Adrenal gland (tissue), 5 donors: ENCODE results near the gene GPRIN3.

Experiments used
- POLR2A ChIP-seq, 2 donors: fragments of 450-650 bp; IDR thresholded peaks; one replicate each; pipeline ENCODE4 v1.6.1; 2017; ENCODE audit warnings: antibody characterized with exemption in 2 of 2, mild to moderate bottlenecking in 2 of 2, moderate library complexity in 1 of 2
- TF ChIP-seq, protein P1 (sequence below), 6 experiments: fragments of 450-650 bp in 4 of 6; fragments of 200-600 bp in 2 of 6; sonication (generic) in 1 of 6; IDR thresholded peaks; 1 replicate in 5 of 6; 2 replicates in 1 of 6; pipeline versions ENCODE4 v1.5.1 to v1.8.0; 2016 to 2021; ENCODE audit warnings: antibody characterized with exemption in 6 of 6, mild to moderate bottlenecking in 2 of 6, moderate library complexity in 1 of 6
- donor health status: DM: no; HTN: no; CAD: no.

DNA sequence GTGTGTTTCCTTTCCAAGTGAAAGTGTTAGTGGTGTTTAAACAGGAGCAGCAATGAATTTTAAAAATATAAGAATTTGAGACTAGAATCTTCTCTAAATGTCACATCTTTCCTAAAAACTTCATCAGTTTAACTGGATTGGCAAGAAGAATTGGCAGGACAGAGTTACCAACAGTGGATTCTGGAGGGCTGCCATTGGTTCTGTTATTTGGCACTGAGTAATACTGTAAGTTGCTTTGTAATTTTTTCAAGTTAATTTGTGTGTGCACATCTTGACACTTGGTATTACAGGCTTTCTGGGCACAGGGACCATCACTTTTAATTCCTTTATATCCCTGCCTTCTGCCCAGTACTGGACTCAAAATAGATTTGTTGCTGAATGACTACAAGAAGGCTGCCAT, 4.5 kb upstream of the GPRIN3 start:
- TF ChIP-seq POLR2A (IDR thresholded peaks at IDR 0.05): no peak
- TF ChIP-seq, protein P1, sequence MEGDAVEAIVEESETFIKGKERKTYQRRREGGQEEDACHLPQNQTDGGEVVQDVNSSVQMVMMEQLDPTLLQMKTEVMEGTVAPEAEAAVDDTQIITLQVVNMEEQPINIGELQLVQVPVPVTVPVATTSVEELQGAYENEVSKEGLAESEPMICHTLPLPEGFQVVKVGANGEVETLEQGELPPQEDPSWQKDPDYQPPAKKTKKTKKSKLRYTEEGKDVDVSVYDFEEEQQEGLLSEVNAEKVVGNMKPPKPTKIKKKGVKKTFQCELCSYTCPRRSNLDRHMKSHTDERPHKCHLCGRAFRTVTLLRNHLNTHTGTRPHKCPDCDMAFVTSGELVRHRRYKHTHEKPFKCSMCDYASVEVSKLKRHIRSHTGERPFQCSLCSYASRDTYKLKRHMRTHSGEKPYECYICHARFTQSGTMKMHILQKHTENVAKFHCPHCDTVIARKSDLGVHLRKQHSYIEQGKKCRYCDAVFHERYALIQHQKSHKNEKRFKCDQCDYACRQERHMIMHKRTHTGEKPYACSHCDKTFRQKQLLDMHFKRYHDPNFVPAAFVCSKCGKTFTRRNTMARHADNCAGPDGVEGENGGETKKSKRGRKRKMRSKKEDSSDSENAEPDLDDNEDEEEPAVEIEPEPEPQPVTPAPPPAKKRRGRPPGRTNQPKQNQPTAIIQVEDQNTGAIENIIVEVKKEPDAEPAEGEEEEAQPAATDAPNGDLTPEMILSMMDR (IDR thresholded peaks at IDR 0.05): no peak
